ENCODE data around the gene BTN1A1.
"Not testable (repeated sequence)": the region's sequence is repeated elsewhere in the genome, so short reads cannot be mapped to it uniquely, and the experiment has no call there.

Gene BTN1A1, protein sequence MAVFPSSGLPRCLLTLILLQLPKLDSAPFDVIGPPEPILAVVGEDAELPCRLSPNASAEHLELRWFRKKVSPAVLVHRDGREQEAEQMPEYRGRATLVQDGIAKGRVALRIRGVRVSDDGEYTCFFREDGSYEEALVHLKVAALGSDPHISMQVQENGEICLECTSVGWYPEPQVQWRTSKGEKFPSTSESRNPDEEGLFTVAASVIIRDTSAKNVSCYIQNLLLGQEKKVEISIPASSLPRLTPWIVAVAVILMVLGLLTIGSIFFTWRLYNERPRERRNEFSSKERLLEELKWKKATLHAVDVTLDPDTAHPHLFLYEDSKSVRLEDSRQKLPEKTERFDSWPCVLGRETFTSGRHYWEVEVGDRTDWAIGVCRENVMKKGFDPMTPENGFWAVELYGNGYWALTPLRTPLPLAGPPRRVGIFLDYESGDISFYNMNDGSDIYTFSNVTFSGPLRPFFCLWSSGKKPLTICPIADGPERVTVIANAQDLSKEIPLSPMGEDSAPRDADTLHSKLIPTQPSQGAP

DNA sequence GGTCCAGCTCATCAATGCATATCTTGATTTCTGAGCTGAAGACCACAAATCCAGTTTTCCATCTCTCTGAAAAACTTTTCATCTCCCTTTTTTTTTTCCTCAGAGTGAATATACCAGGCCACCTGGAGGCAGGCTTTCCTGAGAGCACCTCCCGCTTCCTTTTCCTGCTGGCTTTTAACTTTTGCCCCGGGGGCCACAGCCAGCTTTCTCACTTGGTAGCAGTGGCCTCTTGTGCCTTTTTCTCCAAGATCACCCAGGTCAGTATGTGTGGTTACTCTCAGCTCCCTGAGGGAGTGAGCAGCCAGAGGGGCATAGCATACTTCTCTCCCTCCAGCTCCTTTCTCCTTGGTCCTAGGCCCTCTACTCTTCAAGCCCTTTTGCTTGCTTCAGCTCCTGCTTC is at the start of gene BTN1A1:
Gene BTN1A1 (plus strand): TSS at position 202 of the 400 bp plus-strand sequence. CDS start 984 bp downstream, outside the sequence.
- no peak for DNase-seq

DNA sequence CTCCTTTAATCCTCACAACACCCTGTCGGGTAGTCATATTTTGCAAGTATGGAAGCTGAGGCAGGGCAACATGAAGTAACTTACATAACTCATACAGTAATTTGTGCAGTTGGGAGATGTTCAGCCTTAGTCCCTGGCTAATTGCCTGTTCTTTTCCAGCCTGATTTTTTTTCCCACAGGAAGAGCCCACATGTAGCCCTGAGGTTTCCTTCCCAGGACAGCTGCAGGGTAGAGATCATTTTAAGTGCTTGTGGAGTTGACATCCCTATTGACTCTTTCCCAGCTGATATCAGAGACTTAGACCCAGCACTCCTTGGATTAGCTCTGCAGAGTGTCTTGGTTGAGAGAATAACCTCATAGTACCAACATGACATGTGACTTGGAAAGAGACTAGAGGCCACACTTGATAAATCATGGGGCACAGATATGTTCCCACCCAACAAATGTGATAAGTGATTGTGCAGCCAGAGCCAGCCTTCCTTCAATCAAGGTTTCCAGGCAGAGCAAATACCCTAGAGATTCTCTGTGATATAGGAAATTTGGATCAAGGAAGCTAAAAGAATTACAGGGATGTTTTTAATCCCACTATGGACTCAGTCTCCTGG is 47.4 kb upstream of the BTN1A1 start:
- no peak for DNase-seq

DNA sequence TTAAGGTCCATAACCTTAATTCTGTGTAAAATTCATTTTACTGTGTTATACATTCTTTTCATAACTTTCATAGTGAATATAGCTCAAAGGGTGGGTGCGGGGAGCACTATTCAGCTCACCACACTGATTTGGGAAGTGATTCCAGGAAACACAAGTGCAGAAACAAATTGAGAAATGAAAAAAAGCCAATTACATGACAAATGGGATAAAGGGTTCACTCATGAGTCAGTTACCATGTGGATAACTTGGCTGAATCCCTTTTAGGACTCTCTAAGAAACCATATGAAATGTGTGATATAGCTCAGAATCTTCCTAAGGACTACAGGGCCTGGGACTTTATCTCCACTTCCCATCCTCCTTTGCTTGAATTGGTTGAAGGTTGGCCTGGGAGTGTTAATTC is 45.5 kb upstream of the BTN1A1 start:
- DNase-seq, result no peak

DNA sequence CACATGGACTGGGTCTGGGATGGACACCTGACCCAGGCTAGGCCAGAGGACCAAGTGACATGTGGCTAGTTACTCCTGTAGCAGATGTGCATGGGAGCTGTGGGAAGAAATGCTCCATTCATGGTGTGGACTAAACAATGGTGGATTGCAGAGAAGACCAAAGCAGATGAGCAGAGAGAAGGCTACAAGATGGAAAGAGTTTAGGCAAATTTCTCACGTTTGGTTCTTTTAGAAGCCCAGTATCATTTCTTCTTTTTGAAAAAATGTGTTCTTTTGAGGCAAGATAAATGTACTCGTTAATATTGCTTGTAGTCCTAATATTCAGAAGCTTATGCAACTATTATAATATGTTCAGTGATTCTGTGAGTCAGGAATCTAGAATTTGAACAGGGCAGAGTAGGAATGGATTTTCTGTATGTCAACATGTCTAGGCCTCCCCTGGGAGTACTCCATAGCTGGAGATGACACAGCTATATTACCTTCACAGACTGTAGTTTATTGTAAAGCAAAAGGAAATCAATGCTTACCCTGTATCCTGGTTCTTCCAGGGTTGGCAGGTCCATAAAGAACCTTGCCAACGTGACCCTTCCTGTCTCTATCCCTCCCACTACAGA is 44.6 kb upstream of the BTN1A1 start:
- no peak for DNase-seq

DNA sequence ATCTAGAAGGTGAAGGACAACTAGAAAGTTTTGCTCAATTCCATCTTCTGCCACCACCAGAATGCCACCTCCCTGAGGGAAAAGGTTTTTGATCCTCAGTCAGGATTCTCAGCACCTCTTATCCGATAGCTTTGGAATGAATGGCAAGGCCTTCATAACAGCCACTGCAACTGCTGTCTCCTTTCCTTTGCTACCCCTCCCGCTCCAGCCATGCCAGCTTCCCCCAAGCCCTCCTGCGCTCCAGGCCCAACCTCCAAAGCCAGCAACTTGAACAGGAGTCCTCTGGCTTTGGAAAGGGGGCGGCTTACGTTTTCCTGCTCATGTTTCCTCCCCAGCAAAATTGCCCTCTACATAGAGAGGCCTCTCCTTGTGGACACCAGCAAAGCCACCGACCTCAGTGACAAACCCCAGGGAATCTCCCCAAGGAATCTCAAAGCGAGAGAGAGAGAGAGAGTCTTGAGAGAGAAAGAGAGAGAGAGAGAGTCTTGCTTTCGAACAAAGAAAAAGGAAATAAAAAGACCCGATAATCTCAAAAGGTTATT is 42.8 kb upstream of the BTN1A1 start:
- no peak for DNase-seq

DNA sequence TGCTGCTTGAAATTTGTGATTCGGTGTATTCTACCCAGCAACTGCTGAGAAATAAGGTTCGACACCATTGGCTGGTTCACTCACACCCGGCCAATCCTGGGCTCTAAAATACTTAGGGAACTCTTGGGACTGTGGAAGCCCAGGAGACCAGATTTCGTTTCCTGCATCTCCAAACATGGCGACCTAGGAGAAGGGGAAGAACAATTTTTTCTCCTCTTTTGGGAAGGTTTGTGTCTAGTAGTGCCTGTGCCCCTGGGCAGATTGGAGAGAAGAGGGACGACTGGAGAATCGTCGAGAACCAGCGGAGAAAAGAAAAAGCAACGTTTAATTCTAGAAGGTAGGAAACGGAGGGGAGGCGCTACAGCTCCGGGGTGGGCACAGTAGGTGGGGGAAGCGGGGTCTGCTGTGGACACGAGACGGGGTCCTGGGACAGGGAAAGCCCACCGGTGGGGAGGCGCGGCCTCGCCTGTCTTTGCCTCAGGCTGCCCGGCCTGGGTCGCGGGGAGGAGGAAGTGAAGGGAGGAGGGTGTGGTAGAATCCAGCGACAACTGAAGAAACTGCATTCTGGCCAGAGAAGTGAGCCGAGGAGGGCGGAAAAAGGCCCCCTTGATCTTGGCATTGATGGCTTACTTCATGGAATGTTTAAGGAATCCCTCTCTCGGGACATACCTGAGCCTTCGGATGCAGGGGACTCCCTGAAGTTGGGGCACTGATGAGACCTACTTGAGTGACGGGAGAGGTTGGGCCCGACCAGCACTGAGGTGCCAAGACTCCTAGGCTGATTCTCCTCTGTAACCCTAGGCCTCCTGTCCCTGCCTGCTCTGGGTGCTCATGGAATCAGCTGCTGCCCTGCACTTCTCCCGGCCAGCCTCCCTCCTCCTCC is 42.1 kb upstream of the BTN1A1 start, which contains the start of gene BTN2A1:
Gene BTN2A1 (plus strand): TSS at position 150 of the 883 bp plus-strand sequence. CDS start 682 bp downstream, at position 832.
- DNase-seq, result peak; percentile 78 to 85

DNA sequence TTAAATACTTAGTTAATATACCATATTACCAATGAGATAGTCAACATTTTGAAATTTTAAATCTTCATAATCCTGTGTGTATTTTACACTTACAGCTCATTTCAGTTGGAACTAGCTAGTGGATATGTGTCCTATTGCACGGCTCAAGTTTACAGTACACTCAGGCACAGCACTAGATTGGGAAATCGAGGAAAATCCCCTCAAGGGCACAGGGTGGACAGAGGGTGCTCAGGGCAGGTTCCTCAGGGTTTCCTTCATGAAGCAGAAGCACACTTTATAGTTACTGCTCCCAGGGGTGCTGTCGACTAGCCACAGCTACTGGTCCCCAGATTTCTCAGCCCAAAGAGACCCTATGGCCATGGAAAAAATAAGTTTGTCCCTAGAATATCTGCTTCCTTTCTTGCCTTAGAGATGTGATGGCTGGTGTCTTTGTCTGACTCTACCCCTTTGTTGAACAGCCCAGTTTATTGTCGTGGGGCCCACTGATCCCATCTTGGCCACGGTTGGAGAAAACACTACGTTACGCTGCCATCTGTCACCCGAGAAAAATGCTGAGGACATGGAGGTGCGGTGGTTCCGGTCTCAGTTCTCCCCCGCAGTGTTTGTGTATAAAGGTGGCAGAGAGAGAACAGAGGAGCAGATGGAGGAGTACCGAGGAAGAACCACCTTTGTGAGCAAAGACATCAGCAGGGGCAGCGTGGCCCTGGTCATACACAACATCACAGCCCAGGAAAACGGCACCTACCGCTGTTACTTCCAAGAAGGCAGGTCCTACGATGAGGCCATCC is 40.9 kb upstream of the BTN1A1 start:
- DNase-seq, result peak in 1 of 2 donors; percentile 19

DNA sequence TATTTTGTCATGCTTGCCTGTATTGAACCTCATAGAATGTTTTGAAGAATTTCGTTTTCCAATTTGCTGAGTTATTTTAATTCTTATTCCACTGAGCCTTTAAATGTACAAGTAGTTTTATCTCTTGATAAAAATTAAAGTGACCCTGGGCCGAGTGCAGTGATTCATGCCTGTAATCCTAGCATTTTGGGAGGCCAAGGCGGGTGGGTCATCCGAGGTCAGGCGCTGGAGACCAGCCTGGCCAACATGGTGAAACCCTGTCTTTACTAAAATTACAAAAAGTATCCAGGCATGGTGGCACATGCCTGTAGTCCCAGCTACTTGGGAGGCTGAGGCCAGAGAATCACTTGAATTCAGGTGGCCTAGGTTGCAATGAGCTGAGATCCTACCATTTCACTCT is 38.8 kb upstream of the BTN1A1 start:
- DNase-seq, result not testable (repeated sequence)

DNA sequence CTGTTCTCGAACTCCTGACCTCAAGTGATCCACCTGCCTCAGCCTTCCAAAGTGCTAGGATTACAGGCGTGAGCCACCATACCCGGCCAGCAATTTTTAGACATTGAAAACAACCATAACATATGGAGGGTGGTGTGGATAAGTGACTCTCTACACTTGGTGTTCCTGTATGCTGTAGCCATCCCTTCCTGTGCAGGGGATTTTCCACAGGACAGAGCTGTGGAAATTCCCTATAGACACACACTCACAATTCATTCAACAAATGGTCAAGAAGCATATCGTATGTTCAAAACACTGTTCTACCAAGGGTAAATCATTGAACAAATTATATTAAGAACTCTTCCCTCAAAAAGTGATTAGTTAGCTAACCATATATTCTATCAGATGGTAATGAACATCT is 36.1 kb upstream of the BTN1A1 start:
- DNase-seq, result no peak

DNA sequence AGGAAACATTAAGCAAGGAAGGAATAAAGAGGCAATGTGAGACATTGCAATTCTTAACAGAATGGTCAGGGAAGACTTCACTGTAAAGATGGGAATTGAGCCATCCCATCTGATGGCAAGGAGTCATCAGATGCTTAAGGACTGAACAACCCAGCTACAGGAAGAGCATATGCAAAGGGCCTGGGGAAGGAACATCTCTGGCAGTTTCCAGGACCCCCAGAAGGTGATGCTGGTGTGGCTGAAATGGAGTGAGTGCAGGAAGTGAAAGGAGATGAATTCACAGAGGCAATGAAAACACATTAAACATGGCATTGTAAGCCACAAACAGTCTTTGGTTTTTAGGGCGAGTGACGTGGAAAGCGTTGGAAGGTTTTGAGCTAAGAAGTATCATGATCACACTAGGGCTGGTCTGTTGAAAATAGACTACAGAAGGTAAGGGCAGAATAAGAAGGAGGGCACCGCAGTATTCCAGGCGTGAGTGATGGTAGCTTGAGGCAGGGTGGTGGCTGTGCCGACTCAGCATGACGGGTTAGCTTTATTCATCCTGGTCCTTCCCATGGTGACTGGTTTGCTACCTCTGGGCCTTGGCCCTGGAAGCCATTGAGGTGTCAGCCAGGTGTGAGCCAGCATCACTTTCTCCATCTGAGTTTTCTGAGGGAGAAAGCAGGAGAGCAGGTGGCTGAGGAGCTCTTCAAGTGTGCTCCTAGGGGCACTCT is 35.5 kb upstream of the BTN1A1 start:
- no peak for DNase-seq

DNA sequence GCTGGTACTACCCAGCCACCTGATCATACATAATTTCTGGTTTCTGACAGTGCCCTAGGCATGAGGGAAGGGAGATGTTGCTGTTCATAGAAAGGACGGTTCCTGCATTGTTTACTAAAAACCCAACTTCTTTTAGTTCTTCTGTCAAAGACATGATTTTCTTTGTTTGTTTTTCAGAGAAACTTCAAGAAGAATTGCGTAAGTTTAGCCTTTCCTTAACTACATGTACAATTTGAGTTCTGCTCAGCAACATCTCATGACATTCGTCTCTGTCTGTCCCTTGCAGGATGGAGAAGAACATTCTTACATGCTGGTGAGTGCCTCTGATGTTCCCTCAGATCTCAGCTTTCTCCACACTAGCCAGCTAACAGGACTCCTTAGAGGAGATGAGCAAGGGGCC is 34.3 kb upstream of the BTN1A1 start:
- DNase-seq, result no peak

DNA sequence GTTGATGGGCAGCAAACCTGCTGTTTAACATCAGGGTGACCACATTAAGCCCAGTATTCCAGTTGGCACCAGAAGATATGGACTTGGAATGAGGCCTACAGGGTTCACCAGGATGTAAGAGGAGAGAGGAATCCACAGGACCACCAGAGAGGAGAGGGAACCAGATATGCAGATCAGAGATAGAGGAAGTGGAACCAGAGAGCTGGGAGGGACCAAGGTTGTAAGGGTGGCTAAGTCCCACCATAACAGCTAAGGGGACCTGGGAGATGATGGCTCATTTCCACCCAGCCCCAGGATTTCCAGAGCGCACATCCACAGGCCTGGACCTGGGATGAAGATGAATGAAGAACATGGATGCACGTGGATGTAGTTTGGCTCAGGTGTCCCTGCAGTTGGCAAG is 31.3 kb upstream of the BTN1A1 start:
- no peak for DNase-seq

DNA sequence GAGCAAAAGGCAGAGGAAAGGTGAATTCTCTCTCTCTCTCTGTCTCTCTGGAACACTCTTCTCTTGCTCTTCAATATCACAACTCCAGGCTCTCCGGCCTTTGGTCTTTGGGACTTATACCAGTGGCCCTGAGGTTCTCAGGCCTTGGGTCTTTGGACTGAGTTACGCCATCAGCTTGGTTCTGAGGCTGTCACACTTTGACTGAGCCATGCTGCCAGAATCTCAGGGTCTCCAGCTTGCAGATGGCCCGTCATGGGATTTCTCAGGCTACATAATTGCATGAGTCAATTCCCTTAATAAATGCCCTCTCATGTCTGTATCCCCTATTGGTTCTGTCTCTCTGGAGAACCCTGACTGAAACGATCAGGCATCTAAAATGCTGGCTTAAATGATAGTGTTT is 29.5 kb upstream of the BTN1A1 start:
- no peak for DNase-seq

DNA sequence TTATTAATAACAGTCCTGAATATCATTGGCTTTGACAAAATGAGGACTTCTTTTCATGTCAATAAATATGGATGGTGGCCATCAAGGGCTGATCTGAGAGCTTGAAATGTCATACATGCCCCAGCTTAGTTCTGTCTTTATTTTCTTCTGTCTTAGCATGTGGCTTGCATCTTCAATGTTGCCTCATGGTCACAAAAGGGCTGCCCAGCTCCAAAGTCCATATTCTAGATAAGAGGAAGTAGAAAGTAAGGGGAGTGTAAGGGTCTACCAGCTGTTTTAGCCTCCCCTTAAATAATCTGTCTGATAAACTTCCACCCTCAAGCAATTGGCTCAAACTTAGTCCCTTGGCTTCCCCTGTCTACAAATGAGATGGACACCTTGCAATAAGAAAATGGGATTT is 28.1 kb upstream of the BTN1A1 start:
- no peak for DNase-seq

DNA sequence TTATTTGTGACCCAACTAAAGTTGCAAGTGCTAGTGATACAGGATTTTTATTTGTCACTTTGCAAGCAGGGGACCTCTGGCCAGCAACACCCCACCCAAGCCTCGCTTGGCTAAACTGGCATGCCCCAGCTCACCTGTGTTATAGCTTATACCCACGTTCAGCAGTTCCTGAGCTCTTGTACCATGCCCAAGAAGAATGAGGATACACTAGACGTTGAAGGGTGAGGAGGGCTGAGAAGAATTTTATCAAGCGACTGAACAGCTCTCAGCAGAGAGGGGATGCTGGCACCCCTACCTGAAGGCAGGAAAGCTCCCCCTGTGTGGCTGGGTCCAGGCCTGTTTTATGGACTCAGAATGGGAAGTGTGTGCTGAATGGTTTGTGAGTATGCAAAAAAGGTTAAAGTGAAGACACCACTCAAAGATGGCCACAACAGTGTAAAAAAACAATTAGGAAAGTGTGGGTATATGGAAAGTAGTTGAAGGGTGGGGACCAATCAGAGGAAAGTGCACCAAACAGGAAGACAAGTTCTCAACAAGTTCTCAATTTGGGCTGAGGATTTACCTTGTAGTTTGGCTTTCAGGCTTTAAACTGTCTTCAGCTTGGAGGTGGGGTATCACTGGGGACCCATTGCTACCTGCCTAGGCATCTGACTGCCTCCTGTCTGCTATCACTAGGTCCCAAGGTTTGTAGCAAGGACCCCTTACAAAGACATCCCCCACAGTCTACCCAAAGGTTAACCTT is 27.4 kb upstream of the BTN1A1 start:
- DNase-seq, result peak in 1 of 2 donors; percentile 40

DNA sequence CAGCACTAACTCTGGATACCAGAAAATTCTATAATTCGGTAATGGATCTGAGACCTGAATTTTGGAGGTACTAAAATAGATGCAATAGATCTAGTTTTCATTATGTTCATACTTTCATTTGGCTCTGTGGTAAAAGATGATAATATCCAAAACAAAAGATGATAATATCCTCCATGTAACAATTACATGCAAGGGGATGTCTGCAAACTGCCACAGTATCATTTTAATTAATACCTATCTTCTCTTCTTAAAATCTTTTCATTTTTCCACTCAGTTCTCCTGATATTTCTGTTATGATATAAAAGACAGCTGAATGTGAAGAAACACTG is 26.7 kb upstream of the BTN1A1 start:
- no peak for DNase-seq

DNA sequence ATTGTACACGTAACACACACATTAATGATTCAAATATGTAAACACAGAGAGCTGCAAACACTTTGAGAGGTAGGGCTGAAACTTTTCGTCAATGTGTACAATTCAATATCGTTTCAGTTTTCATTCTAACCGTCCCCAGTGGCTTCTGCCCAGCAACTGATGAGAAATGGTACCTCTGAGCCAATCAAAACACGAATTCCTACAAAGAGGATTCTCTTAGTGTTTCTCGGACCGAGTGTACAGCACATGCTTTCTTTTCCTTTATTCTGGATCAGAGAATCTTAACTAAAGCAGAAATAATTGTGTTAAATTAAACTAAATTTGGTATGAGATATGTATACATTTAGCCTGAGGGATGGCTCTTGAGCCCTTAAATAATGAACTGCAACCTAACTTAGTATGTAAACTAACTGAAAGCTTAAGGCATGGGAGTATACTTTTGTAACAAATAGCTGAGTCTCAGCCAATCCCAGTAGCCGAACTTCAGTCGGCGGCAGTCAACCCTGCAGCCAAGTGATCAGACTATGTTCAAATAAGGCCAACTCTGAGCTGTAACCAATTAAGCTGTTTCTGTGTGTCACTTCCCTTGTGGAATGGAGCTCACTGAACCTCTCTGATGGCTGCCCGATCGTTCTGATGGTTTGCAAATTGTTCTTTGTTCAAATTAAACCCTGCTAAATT is 26.2 kb upstream of the BTN1A1 start:
- peak; percentile 92 to 93 for DNase-seq

DNA sequence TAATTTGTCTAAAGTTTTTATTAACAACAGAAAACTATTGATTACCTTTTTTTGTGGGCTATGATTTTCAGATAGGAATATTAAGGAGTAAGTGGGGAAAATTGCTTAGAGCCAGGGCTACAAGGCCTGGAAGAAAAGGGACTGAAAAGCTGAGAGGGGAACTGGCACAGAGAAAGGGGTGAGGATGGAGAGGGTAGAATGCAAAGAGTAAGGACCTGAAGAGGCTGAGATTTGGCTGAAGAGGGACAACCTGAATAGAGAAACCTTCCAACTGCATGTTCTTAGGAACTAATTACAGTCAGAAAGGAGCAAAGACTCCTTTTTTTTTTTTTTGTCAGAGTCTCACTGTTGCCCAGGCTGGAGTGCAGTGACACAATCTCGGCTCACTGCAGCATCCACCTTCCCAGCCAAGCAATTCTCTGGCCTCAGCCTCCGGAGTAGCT is 25.6 kb upstream of the BTN1A1 start:
- no peak for DNase-seq

Measured in CD4-positive, alpha-beta T cell treated with Interleukin-1 beta for 1 hour (primary cell).